ENCODE data around the gene AKAIN1.

AKAIN1 gene

GRCh38 chr18:5162111-5162510 is 34.9 kb downstream of the AKAIN1 start:
- in situ Hi-C loops (cut with MboI; ENCODE audit: low sequenced_read_pairs) = no loop called here

- in situ Hi-C loops (cut with MboI; ENCODE audit: low sequenced_read_pairs) = no loop called here
Measured at GRCh38 chr18:5159080-5159479, 38.0 kb downstream of the AKAIN1 start.

GRCh38 chr18:5158587-5158986 is 38.5 kb downstream of the AKAIN1 start:
- in situ Hi-C loops (cut with MboI; ENCODE audit: low sequenced_read_pairs) = no loop called here

- in situ Hi-C loops (cut with MboI; ENCODE audit: low sequenced_read_pairs) = no loop called here
Measured at GRCh38 chr18:5158172-5158571, 38.9 kb downstream of the AKAIN1 start.

- in situ Hi-C loops (cut with MboI; ENCODE audit: low sequenced_read_pairs) = no loop called here
Measured at GRCh38 chr18:5155907-5156287, 41.2 kb downstream of the AKAIN1 start.

- in situ Hi-C loops (cut with MboI; ENCODE audit: low sequenced_read_pairs) = no loop called here
Measured at GRCh38 chr18:5155218-5155906, 41.7 kb downstream of the AKAIN1 start.

GRCh38 chr18:5152343-5153020 is 44.6 kb downstream of the AKAIN1 start:
- in situ Hi-C loops (cut with MboI; ENCODE audit: low sequenced_read_pairs) = no loop called here

- in situ Hi-C loops (cut with MboI; ENCODE audit: low sequenced_read_pairs) = no loop called here
Measured at GRCh38 chr18:5150894-5151293, 46.2 kb downstream of the AKAIN1 start.

- in situ Hi-C loops (cut with MboI; ENCODE audit: low sequenced_read_pairs) = no loop called here
Measured at GRCh38 chr18:5146093-5146492, 51.0 kb downstream of the AKAIN1 start.

- in situ Hi-C loops (cut with MboI; ENCODE audit: low sequenced_read_pairs) = no loop called here
Measured at GRCh38 chr18:5145168-5145825, 51.8 kb downstream of the AKAIN1 start.

- in situ Hi-C loops (cut with MboI; ENCODE audit: low sequenced_read_pairs) = no loop called here
Measured at GRCh38 chr18:5144629-5145028, 52.4 kb downstream of the AKAIN1 start.

- in situ Hi-C loops (cut with MboI; ENCODE audit: low sequenced_read_pairs) = no loop called here
Measured at GRCh38 chr18:5142859-5143258, 54.2 kb downstream of the AKAIN1 start.

- in situ Hi-C loops (cut with MboI; ENCODE audit: low sequenced_read_pairs) = no loop called here
Measured at GRCh38 chr18:5142131-5142530, 54.9 kb downstream of the AKAIN1 start.

GRCh38 chr18:5137261-5137660 is 59.8 kb downstream of the AKAIN1 start:
- in situ Hi-C loops (cut with MboI; ENCODE audit: low sequenced_read_pairs) = no loop called here

GRCh38 chr18:5132987-5133386 is 64.1 kb downstream of the AKAIN1 start:
- in situ Hi-C loops (cut with MboI; ENCODE audit: low sequenced_read_pairs) = no loop called here

GRCh38 chr18:5122272-5122671 is 74.8 kb downstream of the AKAIN1 start:
- in situ Hi-C loops (cut with MboI; ENCODE audit: low sequenced_read_pairs) = no loop called here

GRCh38 chr18:5110266-5110665 is 86.8 kb downstream of the AKAIN1 start:
- in situ Hi-C loops (cut with MboI; ENCODE audit: low sequenced_read_pairs) = no loop called here

- in situ Hi-C loops (cut with MboI; ENCODE audit: low sequenced_read_pairs) = no loop called here
Measured at GRCh38 chr18:5107988-5108387, 89.1 kb downstream of the AKAIN1 start.

GRCh38 chr18:5106730-5107129 is 90.3 kb downstream of the AKAIN1 start:
- in situ Hi-C loops (cut with MboI; ENCODE audit: low sequenced_read_pairs) = no loop called here

- in situ Hi-C loops (cut with MboI; ENCODE audit: low sequenced_read_pairs) = no loop called here
Measured at GRCh38 chr18:5104246-5104645, 92.8 kb downstream of the AKAIN1 start.

- in situ Hi-C loops (cut with MboI; ENCODE audit: low sequenced_read_pairs) = no loop called here
Measured at GRCh38 chr18:5103693-5104092, 93.4 kb downstream of the AKAIN1 start.

GRCh38 chr18:5103286-5103685 is 93.8 kb downstream of the AKAIN1 start:
- in situ Hi-C loops (cut with MboI; ENCODE audit: low sequenced_read_pairs) = no loop called here

All from HL-60/S4 (cell line).